ENCODE data around the gene ARID3C.
"Not testable (repeated sequence)": the region's sequence is repeated elsewhere in the genome, so short reads cannot be mapped to it uniquely, and the experiment has no call there.

Gene ARID3C

GRCh38 chr9:34651876-34652601 lies 23.2 kb upstream of the ARID3C start, which contains the start of gene IL11RA:
Gene IL11RA (plus strand): TSS chr9:34652185. CDS start chr9:34655218, 3,033 bp downstream.
- DNase-seq, result peak; percentile 72

- DNase-seq, result no peak
These were observed 22.5 kb upstream of the ARID3C start for GRCh38 chr9:34651321-34651720.

- DNase-seq, result no peak
These were observed 21.9 kb upstream of the ARID3C start for GRCh38 chr9:34650816-34651215.

- DNase-seq, result no peak
These were observed 19.8 kb upstream of the ARID3C start for GRCh38 chr9:34648673-34649072.

- DNase-seq, result no peak
These were observed 18.8 kb upstream of the ARID3C start for GRCh38 chr9:34647651-34648050.

GRCh38 chr9:34647084-34647403 lies 18.2 kb upstream of the ARID3C start:
- DNase-seq, result no peak

- peak; percentile 96 for DNase-seq
These were observed 17.6 kb upstream of the ARID3C start, which contains the start of gene GALT for GRCh38 chr9:34646211-34647083. Gene GALT (plus strand): TSS chr9:34646675. CDS start chr9:34646705, 30 bp downstream.

GRCh38 chr9:34644766-34645314 lies 16.0 kb upstream of the ARID3C start:
- DNase-seq, result no peak

- no peak for DNase-seq
These were observed 13.8 kb upstream of the ARID3C start for GRCh38 chr9:34642679-34643078.

GRCh38 chr9:34639322-34639721 lies 10.5 kb upstream of the ARID3C start:
- not testable (repeated sequence) for DNase-seq

GRCh38 chr9:34638138-34638445 lies 9.2 kb upstream of the ARID3C start:
- no peak for DNase-seq

GRCh38 chr9:34637356-34638137 lies 8.7 kb upstream of the ARID3C start, which contains the start of gene SIGMAR1:
Gene SIGMAR1 (minus strand): TSS chr9:34637787. CDS start chr9:34637697, 90 bp downstream.
- DNase-seq, result peak; percentile 98

- peak; percentile 49 for DNase-seq
These were observed 8.0 kb upstream of the ARID3C start for GRCh38 chr9:34636791-34637355.

- DNase-seq, result no peak
These were observed 6.7 kb upstream of the ARID3C start for GRCh38 chr9:34635556-34635955.

- no peak for DNase-seq
These were observed 5.8 kb upstream of the ARID3C start for GRCh38 chr9:34634551-34635248.

- DNase-seq, result peak; percentile 75
These were observed 5.1 kb upstream of the ARID3C start for GRCh38 chr9:34633851-34634550.

GRCh38 chr9:34633166-34633565 lies 4.3 kb upstream of the ARID3C start:
- DNase-seq, result no peak

- no peak for DNase-seq
These were observed 1.7 kb upstream of the ARID3C start for GRCh38 chr9:34630402-34631154.

- DNase-seq, result no peak
These were observed 584 bp upstream of the ARID3C start for GRCh38 chr9:34629491-34629808.

All from NCI-H69 (cell line).